Astrocyte (in vitro differentiated cells and primary cell): ENCODE data around the gene TUBB6. TPM values are rescaled to one million over a fixed set of nuclear protein-coding genes. Genes with fewer than 3 reads are reported as not detected.

Source experiments
- DNase-seq: peaks from one replicate; pipeline ENCODE4 v3.0.0-alpha.2; 2010; ENCODE audit warnings: low read depth
- FAIRE-seq: peaks from 2 replicates; lab custom pipeline; 2011; peaks lifted over from hg19 to GRCh38; lab: Jason Lieb, UNC
- H2AFZ ChIP-seq: 2 replicates; pipeline ENCODE4 v1.6.0; 2012; ENCODE audit warnings: low read depth, low read length, inconsistent platforms
- H3K27ac ChIP-seq: 2 replicates; pipeline ENCODE4 v1.5.1; 2011; ENCODE audit warnings: low read depth, low read length, inconsistent platforms
- H3K27me3 ChIP-seq: 2 replicates; pipeline ENCODE4 v1.6.0; 2011; ENCODE audit warnings: low read length, inconsistent platforms; ENCODE audit not compliant: insufficient read depth
- H3K36me3 ChIP-seq: 2 replicates; pipeline ENCODE4 v1.5.1; 2011; ENCODE audit warnings: low read length, inconsistent platforms; ENCODE audit not compliant: insufficient read depth
- H3K4me1 ChIP-seq: 2 replicates; pipeline ENCODE4 v1.5.1; 2011; ENCODE audit warnings: low read length, inconsistent platforms; ENCODE audit not compliant: insufficient read depth
- H3K4me2 ChIP-seq: 2 replicates; pipeline ENCODE4 v1.6.0; 2012; ENCODE audit warnings: low read length, inconsistent platforms
- H3K4me3 ChIP-seq: 2 replicates; pipeline ENCODE4 v1.5.1; 2011; ENCODE audit warnings: low read depth, mild to moderate bottlenecking, low read length, inconsistent platforms; ENCODE audit not compliant: insufficient read depth
- H3K79me2 ChIP-seq: 2 replicates; pipeline ENCODE4 v1.6.0; 2012; ENCODE audit warnings: mild to moderate bottlenecking, low read length, inconsistent platforms; ENCODE audit not compliant: insufficient read depth
- H3K9ac ChIP-seq: 2 replicates; pipeline ENCODE4 v1.6.0; 2012; ENCODE audit warnings: mild to moderate bottlenecking, low read length, inconsistent platforms
- H3K9me3 ChIP-seq: 2 replicates; pipeline ENCODE4 v1.5.1; 2012; ENCODE audit warnings: low read depth, mild to moderate bottlenecking, low read length, inconsistent platforms; ENCODE audit not compliant: insufficient read depth
- H4K20me1 ChIP-seq: 2 replicates; pipeline ENCODE4 v1.6.0; 2012; ENCODE audit warnings: low read length, inconsistent platforms; ENCODE audit not compliant: insufficient read depth
- H3K27ac Mint-ChIP-seq: one replicate; pipeline ENCODE4 v1.8.0; 2021; ENCODE audit warnings: mild to moderate bottlenecking, mixed read lengths; ENCODE audit not compliant: unreplicated experiment
- H3K27me3 Mint-ChIP-seq: one replicate; pipeline ENCODE4 v1.8.0; 2021; ENCODE audit warnings: low read depth, mixed read lengths; ENCODE audit not compliant: unreplicated experiment
- H3K36me3 Mint-ChIP-seq: one replicate; pipeline ENCODE4 v1.8.0; 2021; ENCODE audit warnings: low read depth, mixed read lengths; ENCODE audit not compliant: unreplicated experiment
- H3K4me1 Mint-ChIP-seq: one replicate; pipeline ENCODE4 v1.8.0; 2021; ENCODE audit warnings: low read depth, mixed read lengths; ENCODE audit not compliant: unreplicated experiment
- H3K4me3 Mint-ChIP-seq: one replicate; pipeline ENCODE4 v1.8.0; 2021; ENCODE audit warnings: mild to moderate bottlenecking, moderate library complexity, mixed read lengths; ENCODE audit not compliant: unreplicated experiment
- H3K9me3 Mint-ChIP-seq: one replicate; pipeline ENCODE4 v1.8.0; 2021; ENCODE audit warnings: mild to moderate bottlenecking, mixed read lengths; ENCODE audit not compliant: unreplicated experiment
- CTCF ChIP-seq: IDR thresholded peaks from 2 replicates; pipeline ENCODE4 v1.5.1; 2011; ENCODE audit warnings: low read depth, mild to moderate bottlenecking, inconsistent platforms, low read length, moderate library complexity; ENCODE audit not compliant: insufficient read depth
- EZH2 ChIP-seq: IDR thresholded peaks from 2 replicates; pipeline ENCODE4 v1.6.1; 2012; ENCODE audit warnings: mild to moderate bottlenecking, low read length, inconsistent platforms; ENCODE audit not compliant: insufficient read depth
- total RNA-seq: library from RNA; stranded (reverse); gene quantifications from 2 replicates; pipeline ENCODE4 v1.2.1, GENCODE V29; 2021

TUBB6 gene
- total RNA-seq, 1 donor from 2014 or later = 528 TPM

- Mint-ChIP-seq H3K27ac (peak overlapping the region; percentile 42), H3K9me3 (no peaks in the 10 kb centered on the region), H3K4me1 (peaks cover 52% of the 10 kb centered on the region), H3K36me3 (peaks cover 26% of the 10 kb centered on the region), H3K27me3 (no peaks in the 10 kb centered on the region), H3K4me3 (no peak overlapping the region)
- H2AFZ ChIP-seq = no peak overlapping the region
- H3K79me2 ChIP-seq = peaks cover 97% of the 10 kb centered on the region
- FAIRE-seq (no peak), DNase-seq (peak; percentile 47)
- TF ChIP-seq EZH2 = no peak
- no peak for TF ChIP-seq CTCF
- peaks cover 66% of the 10 kb centered on the region for H3K36me3 ChIP-seq
- H3K27me3 ChIP-seq = no peaks in the 10 kb centered on the region
- H3K9me3 ChIP-seq = no peaks in the 10 kb centered on the region
- H3K4me1 ChIP-seq = peaks cover 15% of the 10 kb centered on the region
- peak overlapping the region; percentile 57 for H3K27ac ChIP-seq
- peak overlapping the region; percentile 21 for H3K9ac ChIP-seq
- H3K4me2 ChIP-seq = peak overlapping the region; percentile 31
- H4K20me1 ChIP-seq = peaks cover 92% of the 10 kb centered on the region
- H3K4me3 ChIP-seq = no peak overlapping the region
Observed at GRCh38 chr18:12317664-12318333, 9.8 kb downstream of the TUBB6 start.

GRCh38 chr18:12318334-12318697 is 10.3 kb downstream of the TUBB6 start:
- no peaks in the 10 kb centered on the region for H3K9me3 ChIP-seq
- H3K9ac ChIP-seq = peak overlapping the region; percentile 21
- peaks cover 67% of the 10 kb centered on the region for H3K36me3 ChIP-seq
- TF ChIP-seq CTCF (no peak), EZH2 (no peak)
- peak overlapping the region; percentile 57 for H3K27ac ChIP-seq
- peak overlapping the region; percentile 42 for H3K27ac Mint-ChIP-seq
- peaks cover 47% of the 10 kb centered on the region for H3K4me1 Mint-ChIP-seq
- peaks cover 93% of the 10 kb centered on the region for H4K20me1 ChIP-seq
- H3K4me3 Mint-ChIP-seq = no peak overlapping the region
- no peaks in the 10 kb centered on the region for H3K27me3 Mint-ChIP-seq
- no peaks in the 10 kb centered on the region for H3K9me3 Mint-ChIP-seq
- H3K36me3 Mint-ChIP-seq = peaks cover 21% of the 10 kb centered on the region
- H3K4me2 ChIP-seq = peak overlapping the region; percentile 31
- H3K27me3 ChIP-seq = no peaks in the 10 kb centered on the region
- peaks cover 97% of the 10 kb centered on the region for H3K79me2 ChIP-seq
- H3K4me3 ChIP-seq = no peak overlapping the region
- no peak overlapping the region for H2AFZ ChIP-seq
- DNase-seq (no peak), FAIRE-seq (no peak)
- peaks cover 14% of the 10 kb centered on the region for H3K4me1 ChIP-seq

GRCh38 chr18:12318857-12319256 is 10.8 kb downstream of the TUBB6 start:
- H3K27me3 ChIP-seq = no peaks in the 10 kb centered on the region
- FAIRE-seq (no peak), DNase-seq (no peak)
- no peak overlapping the region for H3K4me2 ChIP-seq
- H3K36me3 ChIP-seq = peaks cover 61% of the 10 kb centered on the region
- no peak for TF ChIP-seq CTCF
- no peak for TF ChIP-seq EZH2
- Mint-ChIP-seq H3K9me3 (no peaks in the 10 kb centered on the region), H3K27ac (no peak overlapping the region), H3K4me3 (peak overlapping the region; percentile 56), H3K36me3 (peaks cover 16% of the 10 kb centered on the region), H3K4me1 (peaks cover 42% of the 10 kb centered on the region), H3K27me3 (no peaks in the 10 kb centered on the region)
- H4K20me1 ChIP-seq = peaks cover 92% of the 10 kb centered on the region
- no peak overlapping the region for H3K27ac ChIP-seq
- H3K9me3 ChIP-seq = no peaks in the 10 kb centered on the region
- no peak overlapping the region for H3K9ac ChIP-seq
- no peak overlapping the region for H3K4me3 ChIP-seq
- H3K4me1 ChIP-seq = peaks cover 8% of the 10 kb centered on the region
- H2AFZ ChIP-seq = no peak overlapping the region
- peaks cover 95% of the 10 kb centered on the region for H3K79me2 ChIP-seq
